Endothelial cell of umbilical vein (primary cell): ENCODE measurements around the gene CTDSPL.

ENCODE experiments used
- CTCF ChIP-seq, 2 donors: IDR thresholded peaks; 1 replicate in 1 of 2; 2 replicates in 1 of 2; pipeline ENCODE4 v1.5.1; 2011; ENCODE audit warnings: low read length in 2 of 2, mild to moderate bottlenecking in 2 of 2, moderate library complexity in 2 of 2, control low read depth in 1 of 2, inconsistent platforms in 1 of 2, low read depth in 1 of 2; ENCODE audit not compliant: insufficient read depth in 1 of 2; ENCODE audit errors: extremely low read depth in 1 of 2
- POLR2A ChIP-seq: IDR thresholded peaks from 2 replicates; pipeline ENCODE4 v1.6.1; 2012; ENCODE audit warnings: low read depth, mild to moderate bottlenecking, control low read depth, low read length

- peak in 1 of 2 donors; percentile 1 for TF ChIP-seq CTCF (IDR thresholded peaks at IDR 0.05; ENCODE audit: extremely low read depth in 1 of 2, insufficient read depth in 1 of 2, low read depth in 1 of 2, low read length in 2 of 2)
- TF ChIP-seq POLR2A: no peak
Observed at GRCh38 chr3:37985637-37986320, 124.1 kb downstream of the CTDSPL start.
